Esophagus muscularis mucosa (tissue), 4 donors: Measurements from ENCODE around the gene KLF17. TPM values are rescaled to one million over a fixed set of nuclear protein-coding genes. Genes with fewer than 3 reads are reported as not detected.
"Not testable (repeated sequence)": the region's sequence is repeated elsewhere in the genome, so short reads cannot be mapped to it uniquely, and the experiment has no call there.

Source experiments
- DNase-seq: peaks from one replicate; pipeline ENCODE4 v3.0.0-alpha.2; 2017; ENCODE audit errors: extremely low spot score
- H3K27ac ChIP-seq, 4 donors: fragments of 200-600 bp; sonication (generic); replicated peaks in 1 of 4; 1 replicate in 3 of 4; 2 replicates in 1 of 4; pipeline ENCODE4 v1.5.1; 2016 to 2019; ENCODE audit warnings: mild to moderate bottlenecking in 1 of 4
- H3K27me3 ChIP-seq, 4 donors: fragments of 200-600 bp; sonication (generic); one replicate each; pipeline versions ENCODE4 v1.5.1 to v1.6.0; 2016 to 2019
- H3K36me3 ChIP-seq, 4 donors: fragments of 200-600 bp; sonication (generic); one replicate each; pipeline ENCODE4 v1.5.1; 2016 to 2019
- H3K4me1 ChIP-seq, 4 donors: fragments of 200-600 bp; sonication (generic); one replicate each; pipeline ENCODE4 v1.5.1; 2016 to 2019
- H3K4me3 ChIP-seq, 4 donors: fragments of 200-600 bp; sonication (generic); 1 replicate in 2 of 4; 2 replicates in 2 of 4; pipeline ENCODE4 v1.5.1; 2016 to 2019; ENCODE audit warnings: mild to moderate bottlenecking in 4 of 4, moderate library complexity in 1 of 4
- H3K9me3 ChIP-seq, 4 donors: fragments of 200-600 bp; sonication (generic); 1 replicate in 3 of 4; 2 replicates in 1 of 4; pipeline ENCODE4 v1.5.1; 2016 to 2019
- CTCF ChIP-seq, 3 experiments: fragments of 200-600 bp in 2 of 3; fragments of 450-650 bp in 1 of 3; sonication (generic) in 2 of 3; IDR thresholded peaks; one replicate each; pipeline ENCODE4 v1.5.1; 2017 to 2019; ENCODE audit warnings: antibody characterized with exemption in 3 of 3, mild to moderate bottlenecking in 2 of 3, moderate library complexity in 1 of 3
- EP300 ChIP-seq: sonication (generic); formaldehyde crosslinking; IDR thresholded peaks from one replicate; pipeline ENCODE4 v1.6.1; 2017; ENCODE audit warnings: antibody characterized with exemption
- POLR2A ChIP-seq: fragments of 450-650 bp; IDR thresholded peaks from one replicate; pipeline ENCODE4 v1.6.1; 2017; ENCODE audit warnings: antibody characterized with exemption, moderate library complexity, mild to moderate bottlenecking, low read depth
- POLR2AphosphoS5 ChIP-seq, 2 donors: sonication (generic); formaldehyde crosslinking; IDR thresholded peaks; one replicate each; pipeline ENCODE4 v1.6.1; 2017; ENCODE audit warnings: antibody characterized with exemption in 2 of 2
- WGBS: methylation state at CpG from one replicate; pipeline ENCODE4 v1.1.5; 2018; 5-methylcytosine and 5-hydroxymethylcytosine counted together
- intact Hi-C: fragments of 100-400 bp; cut with DNase I; formaldehyde crosslinking; loops from one replicate; pipeline ENCODE4 v1.15.1; 2023
- total RNA-seq, 4 donors: library from RNA; depleted of rRNA; stranded (reverse); fragments of >200 nt; gene quantifications; one replicate each; pipeline versions ENCODE4 v1.1.0 to v1.2.1, GENCODE V29; 2016

Gene KLF17
- total RNA-seq, 4 donors from 2014 or later = 0.42 to 2.0 (median 1.1) TPM

- intact Hi-C loops = no loop called here
- Histone ChIP-seq H3K4me3 (no peak overlapping the region), H3K4me1 (no peaks in the 10 kb centered on the region), H3K27ac (no peak overlapping the region), H3K9me3 (no peaks in the 10 kb centered on the region), H3K36me3 (no peaks in the 10 kb centered on the region), H3K27me3 (no peaks in the 10 kb centered on the region)
- peak; percentile 37 for DNase-seq
- no peak for TF ChIP-seq POLR2A
- no peak for TF ChIP-seq POLR2AphosphoS5 (IDR thresholded peaks at IDR 0.05)
- TF ChIP-seq CTCF (IDR thresholded peaks at IDR 0.05) = no peak
- no peak for TF ChIP-seq EP300
- 88% methylated on average over 2 of the region's 2 CpGs for WGBS
These were observed 5.5 kb upstream of the KLF17 start for GRCh38 chr1:44113095-44113609.

GRCh38 chr1:44114098-44114497, 4.5 kb upstream of the KLF17 start:
- Histone ChIP-seq H3K27ac (no peak overlapping the region), H3K36me3 (no peaks in the 10 kb centered on the region), H3K27me3 (no peaks in the 10 kb centered on the region), H3K4me3 (no peak overlapping the region), H3K4me1 (no peaks in the 10 kb centered on the region), H3K9me3 (no peaks in the 10 kb centered on the region)
- DNase-seq = no peak
- TF ChIP-seq CTCF (IDR thresholded peaks at IDR 0.05) (no peak), POLR2A (no peak), EP300 (no peak), POLR2AphosphoS5 (IDR thresholded peaks at IDR 0.05) (no peak)
- intact Hi-C loops = no loop called here
- WGBS = 82% methylated on average over 7 of the region's 7 CpGs

- H3K9me3 ChIP-seq, H3K27me3 ChIP-seq, H3K4me1 ChIP-seq, H3K27ac ChIP-seq, H3K4me3 ChIP-seq, intact Hi-C loops, DNase-seq, H3K36me3 ChIP-seq: not testable (repeated sequence)
- WGBS = 98% methylated on average over 10 of the region's 10 CpGs
These were observed 1.3 kb upstream of the KLF17 start for GRCh38 chr1:44117272-44117671.

- Histone ChIP-seq H3K9me3 (no peaks in the 10 kb centered on the region), H3K4me1 (no peaks in the 10 kb centered on the region), H3K4me3 (no peak overlapping the region), H3K36me3 (no peaks in the 10 kb centered on the region), H3K27ac (no peak overlapping the region), H3K27me3 (no peaks in the 10 kb centered on the region)
- whole genome bisulfite sequencing = 92% methylated on average over 6 of the region's 6 CpGs
- TF ChIP-seq CTCF (IDR thresholded peaks at IDR 0.05) = no peak
- no peak for TF ChIP-seq POLR2A
- TF ChIP-seq POLR2AphosphoS5 (IDR thresholded peaks at IDR 0.05) = no peak
- no peak for TF ChIP-seq EP300
- peak; percentile 82 for DNase-seq
- intact Hi-C loops = no loop called here
These were observed 904 bp downstream of the KLF17 start for GRCh38 chr1:44119525-44119924.

- intact Hi-C loops = no loop called here
- no peak overlapping the region for H3K4me3 ChIP-seq
- no peaks in the 10 kb centered on the region for H3K27me3 ChIP-seq
- H3K4me1 ChIP-seq = no peaks in the 10 kb centered on the region
- TF ChIP-seq POLR2AphosphoS5 (IDR thresholded peaks at IDR 0.05) = no peak
- no peak for TF ChIP-seq EP300
- TF ChIP-seq POLR2A = no peak
- no peak for TF ChIP-seq CTCF (IDR thresholded peaks at IDR 0.05)
- no peak overlapping the region for H3K27ac ChIP-seq
- H3K9me3 ChIP-seq = no peaks in the 10 kb centered on the region
- 87% methylated on average over 5 of the region's 5 CpGs for WGBS
- H3K36me3 ChIP-seq = no peaks in the 10 kb centered on the region
- peak; percentile 66 for DNase-seq
These were observed 1.9 kb downstream of the KLF17 start for GRCh38 chr1:44120398-44120949.
